ENCODE data around the gene CHRD.

- TF ChIP-seq ZNF274 (IDR thresholded peaks at IDR 0.05; ENCODE audit: low read depth, low read length) = no peak
- no peak for TF ChIP-seq YY1 (IDR thresholded peaks at IDR 0.05; ENCODE audit: insufficient read depth, insufficient read length)
- no peak for TF ChIP-seq SUZ12 (IDR thresholded peaks at IDR 0.05; ENCODE audit: extremely low read depth, insufficient read depth, insufficient read length)
Observed at GRCh38 chr3:184344579-184345316, 35.1 kb upstream of the CHRD start.
